Endothelial cell of umbilical vein (primary cell): ENCODE results near the gene ITGB1BP1. TPM values are rescaled to one million over a fixed set of nuclear protein-coding genes. Genes with fewer than 3 reads are reported as not detected.

Experiments used
- BruUV-seq: library from RNA; stranded (reverse); fragments of 400-500 nt; replicated peaks from 2 replicates; lab custom pipeline; 2021; lab: Mats Ljungman, UMichigan
- CTCF ChIA-PET: fragments of 300-600, 350-600 bp; sonication (Branson Sonifier 250); formaldehyde crosslinking; loops from one replicate; lab custom pipeline; 2021; ENCODE audit warnings: antibody characterized with exemption, inconsistent platforms; lab: Charles Lee
- POLR2A ChIA-PET: fragments of 300-600, 350-600 bp; sonication (Branson Sonifier 250); formaldehyde crosslinking; loops from one replicate; lab custom pipeline; 2021; ENCODE audit warnings: antibody characterized with exemption, inconsistent platforms; lab: Charles Lee
- DNase-seq: peaks from one replicate; pipeline ENCODE4 v3.0.0-alpha.2; 2011; ENCODE audit warnings: low read depth, low spot score
- FAIRE-seq: peaks from 2 replicates; lab custom pipeline; 2011; peaks lifted over from hg19 to GRCh38; lab: Jason Lieb, UNC
- H2AFZ ChIP-seq: 2 replicates; pipeline ENCODE4 v1.6.0; 2012; ENCODE audit warnings: low read depth, low read length, control low read depth, inconsistent platforms
- H3K27ac ChIP-seq: 2 replicates; pipeline ENCODE4 v1.5.1; 2011; ENCODE audit warnings: low read depth, mild to moderate bottlenecking, control low read depth, low read length, moderate library complexity; ENCODE audit not compliant: insufficient read depth
- H3K27me3 ChIP-seq, 2 experiments: 2 replicates each; pipeline versions ENCODE4 v1.6.0 to v1.6.1; 2011; ENCODE audit warnings: low read length in 2 of 2, mixed read lengths in 1 of 2; ENCODE audit not compliant: control insufficient read depth in 2 of 2, insufficient read depth in 2 of 2
- H3K36me3 ChIP-seq, 2 experiments: 2 replicates in 1 of 2; 3 replicates in 1 of 2; pipeline ENCODE4 v1.5.1; 2011; ENCODE audit warnings: low read length in 2 of 2, mild to moderate bottlenecking in 1 of 2, moderate library complexity in 1 of 2; ENCODE audit not compliant: control insufficient read depth in 2 of 2, insufficient read depth in 2 of 2; ENCODE audit errors: extremely low read depth in 1 of 2
- H3K4me1 ChIP-seq: 3 replicates; pipeline ENCODE4 v1.5.1; 2011; ENCODE audit warnings: mild to moderate bottlenecking, low read length; ENCODE audit not compliant: control insufficient read depth, insufficient read depth; ENCODE audit errors: extremely low read depth
- H3K4me2 ChIP-seq: 2 replicates; pipeline ENCODE4 v1.6.1; 2011; ENCODE audit warnings: low read length, control low read depth, mixed read lengths; ENCODE audit not compliant: insufficient read depth
- H3K4me3 ChIP-seq, 3 experiments: fragments of 200-600 bp in 1 of 3; sonication (generic), shearing (Covaris generic) in 1 of 3; replicated peaks in 1 of 3; 2 replicates each; pipeline ENCODE4 v1.5.1; 2011 to 2016; ENCODE audit warnings: control low read depth in 3 of 3, low read length in 3 of 3, mild to moderate bottlenecking in 2 of 3, inconsistent platforms in 1 of 3, low read depth in 1 of 3, moderate library complexity in 1 of 3; ENCODE audit not compliant: insufficient read depth in 1 of 3
- H3K79me2 ChIP-seq: 2 replicates; pipeline ENCODE4 v1.6.0; 2012; ENCODE audit warnings: low read length, inconsistent platforms; ENCODE audit not compliant: control insufficient read depth, insufficient read depth
- H3K9ac ChIP-seq: replicated peaks from 2 replicates; pipeline ENCODE3; 2011; ENCODE audit warnings: low read length, control low read depth; ENCODE audit not compliant: insufficient read depth; ENCODE audit errors: extremely low read depth
- H3K9me1 ChIP-seq: replicated peaks from 3 replicates; pipeline ENCODE4 v1.6.0; 2011; ENCODE audit warnings: mild to moderate bottlenecking, low read length; ENCODE audit not compliant: control insufficient read depth, insufficient read depth; ENCODE audit errors: extremely low read depth
- H3K9me3 ChIP-seq: replicated peaks from 2 replicates; pipeline ENCODE4 v1.5.1; 2012; ENCODE audit warnings: low read length, inconsistent platforms; ENCODE audit not compliant: control insufficient read depth, insufficient read depth
- H4K20me1 ChIP-seq: replicated peaks from 2 replicates; pipeline ENCODE3; 2011; ENCODE audit warnings: mild to moderate bottlenecking, low read length; ENCODE audit not compliant: control insufficient read depth, insufficient read depth; ENCODE audit errors: extremely low read depth
- CTCF ChIP-seq, 2 donors: IDR thresholded peaks; 1 replicate in 1 of 2; 2 replicates in 1 of 2; pipeline ENCODE4 v1.5.1; 2011; ENCODE audit warnings: low read length in 2 of 2, mild to moderate bottlenecking in 2 of 2, moderate library complexity in 2 of 2, control low read depth in 1 of 2, inconsistent platforms in 1 of 2, low read depth in 1 of 2; ENCODE audit not compliant: insufficient read depth in 1 of 2; ENCODE audit errors: extremely low read depth in 1 of 2
- EZH2 ChIP-seq: IDR thresholded peaks from 2 replicates; pipeline ENCODE4 v1.6.1; 2012; ENCODE audit warnings: borderline replicate concordance, low read depth, mild to moderate bottlenecking, moderate library complexity, low read length, inconsistent platforms; ENCODE audit not compliant: severe bottlenecking
- FOS ChIP-seq: IDR thresholded peaks from 2 replicates; pipeline ENCODE4 v1.6.1; 2011; ENCODE audit warnings: mild to moderate bottlenecking, low read length, moderate library complexity, borderline replicate concordance; ENCODE audit not compliant: insufficient read depth
- GATA2 ChIP-seq: IDR thresholded peaks from 2 replicates; pipeline ENCODE4 v1.7.0; 2011; ENCODE audit warnings: low read depth, mild to moderate bottlenecking, moderate library complexity, mixed read lengths, low read length; ENCODE audit not compliant: insufficient read length, insufficient read depth
- JUN ChIP-seq: IDR thresholded peaks from 2 replicates; pipeline ENCODE4 v1.6.1; 2011; ENCODE audit warnings: borderline replicate concordance, low read depth; ENCODE audit not compliant: insufficient read length, insufficient read depth
- MAX ChIP-seq: IDR thresholded peaks from 2 replicates; pipeline ENCODE4 v1.6.1; 2011; ENCODE audit not compliant: insufficient read depth, insufficient read length
- MYC ChIP-seq: IDR thresholded peaks from one replicate; pipeline ENCODE4 v1.6.1; 2011; ENCODE audit warnings: mild to moderate bottlenecking, low read depth, low read length
- POLR2A ChIP-seq: IDR thresholded peaks from 2 replicates; pipeline ENCODE4 v1.6.1; 2012; ENCODE audit warnings: low read depth, mild to moderate bottlenecking, control low read depth, low read length
- POLR2AphosphoS5 ChIP-seq: IDR thresholded peaks from 2 replicates; pipeline ENCODE4 v1.6.1; 2012; ENCODE audit warnings: low read depth, mild to moderate bottlenecking, control low read depth, low read length, moderate library complexity; ENCODE audit not compliant: insufficient read depth
- dilution Hi-C: fragments of 300-500 bp; cut with MboI; formaldehyde crosslinking; loops from one replicate; pipeline ENCODE4 v1.15.0; 2019; ENCODE audit warnings: low sequenced_read_pairs; ENCODE audit not compliant: extremely low pct_ligation_motif_present
- intact Hi-C: fragments of 100-400 bp; cut with micrococcal nuclease; formaldehyde crosslinking; loops from one replicate; pipeline ENCODE4 v1.10.0; 2022
- polyA plus RNA-seq, 4 experiments: library from polyadenylated mRNA; depleted of rRNA in 3 of 4; stranded (reverse) in 3 of 4; unstranded in 1 of 4; fragments of >200 nt; gene quantifications; 2 replicates each; pipeline versions ENCODE4 v1.2.1 to v1.2.3, GENCODE V29; 2011 to 2012; ENCODE audit warnings: missing spikeins in 1 of 4
- total RNA-seq: library from RNA; stranded (reverse); gene quantifications from 2 replicates; pipeline ENCODE4 v1.2.3, GENCODE V29; 2021

ITGB1BP1 gene
- total and polyA plus RNA-seq, 2 donors (not counting 3 experiments of a cell fraction or from before 2014, with no cell fraction given), result 45.0 to 170 TPM

GRCh38 chr2:9420495-9420894 lies 2.8 kb downstream of the ITGB1BP1 start:
- intact Hi-C loops, result loop anchor here (5.0 kb wide), 2 partner anchors 183 to 213 kb away; partner anchors contain the start of gene ASAP2

More at GRCh38 chr2:9420495-9420894, 2.8 kb downstream of the ITGB1BP1 start:
- Histone ChIP-seq H3K79me2 (peaks cover 66% of the 10 kb centered on the region), H3K27me3 (no peaks in the 10 kb centered on the region), H3K9me3 (no peaks in the 10 kb centered on the region), H2AFZ (no peak overlapping the region), H3K4me2 (no peak overlapping the region), H4K20me1 (no peaks in the 10 kb centered on the region), H3K4me3 (no peak overlapping the region), H3K36me3 (peaks cover 0 to 3% of the 10 kb centered on the region in 2 experiments), H3K9me1 (no peaks in the 10 kb centered on the region), H3K9ac (no peak overlapping the region), H3K27ac (no peak overlapping the region), H3K4me1 (peaks cover 16% of the 10 kb centered on the region)
- BruUV-seq, result no TSS peak
- TF ChIP-seq FOS (no peak), JUN (no peak), POLR2AphosphoS5 (no peak), MAX (no peak), CTCF (IDR thresholded peaks at IDR 0.05; ENCODE audit: extremely low read depth in 1 of 2, insufficient read depth in 1 of 2, low read depth in 1 of 2, low read length in 2 of 2) (no peak), POLR2A (no peak), GATA2 (no peak), MYC (no peak), EZH2 (no peak)
- DNase-seq (no peak), FAIRE-seq (no peak)
- POLR2A ChIA-PET, result no interaction called here
- dilution Hi-C loops, result no loop called here
- CTCF ChIA-PET, result no interaction called here
